ENCODE measurements around the gene DYNC1I1.
"Not testable (repeated sequence)": the region's sequence is repeated elsewhere in the genome, so short reads cannot be mapped to it uniquely, and the experiment has no call there.

The DYNC1I1 gene

DNA sequence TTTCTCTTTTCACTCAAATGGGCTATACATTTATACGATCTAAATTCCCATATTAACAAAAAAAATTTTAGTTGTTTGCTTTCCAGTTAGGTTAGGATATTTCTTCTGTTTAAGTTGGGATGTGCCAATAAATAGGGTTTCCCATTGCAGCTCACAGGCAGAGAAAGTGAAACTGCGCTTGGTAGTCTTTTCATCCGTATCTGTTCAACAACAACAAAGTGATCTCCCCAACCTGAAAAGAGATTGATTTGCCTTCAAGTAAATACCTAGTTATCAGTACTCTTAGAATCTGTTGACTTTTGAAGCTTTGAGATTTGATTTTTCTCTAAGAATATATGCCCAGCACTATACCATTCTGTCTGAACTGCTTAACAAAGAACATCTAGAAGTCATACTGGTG, 143.4 kb downstream of the DYNC1I1 start:
- no peak for DNase-seq

DNA sequence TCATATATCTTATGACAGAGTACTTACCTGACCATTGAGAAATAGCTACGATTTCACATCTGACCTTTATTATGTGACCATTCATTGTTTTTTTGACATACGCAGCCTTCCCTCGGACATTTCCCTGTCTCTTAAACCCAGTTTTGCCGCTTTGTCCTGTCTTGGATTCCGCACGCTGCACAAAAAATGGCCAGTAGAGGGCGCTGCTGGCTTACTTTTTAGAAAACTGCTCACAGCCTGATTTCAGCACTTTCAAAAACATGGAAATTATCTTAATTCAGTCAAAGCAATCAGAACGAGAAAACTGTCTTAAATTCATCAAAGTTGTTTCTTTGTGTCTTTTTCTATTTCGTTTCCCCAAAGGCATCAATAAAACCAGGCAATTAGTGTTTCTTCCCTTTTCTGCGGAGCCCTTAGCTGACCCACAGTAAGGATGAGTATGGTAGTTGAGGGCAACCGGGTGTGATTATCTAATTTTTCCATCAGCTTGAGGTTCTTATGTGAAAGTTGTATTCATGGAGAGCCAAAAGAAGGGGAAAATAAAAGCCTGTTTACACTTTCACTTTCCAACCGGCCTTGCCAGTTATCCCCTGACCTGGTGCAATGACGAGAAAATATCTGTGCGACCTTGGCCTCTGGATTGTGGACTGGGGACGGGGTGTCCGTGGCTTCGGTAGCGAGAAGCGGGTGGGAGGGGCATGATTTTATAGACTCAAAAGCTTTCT, 144.4 kb downstream of the DYNC1I1 start:
- DNase-seq: peak; percentile 58

- DNase-seq: no peak
Observed at GRCh38 chr7:95917634-95918033, 145.3 kb downstream of the DYNC1I1 start.

- DNase-seq: no peak
Observed at GRCh38 chr7:95919556-95919955, 147.2 kb downstream of the DYNC1I1 start.

DNA sequence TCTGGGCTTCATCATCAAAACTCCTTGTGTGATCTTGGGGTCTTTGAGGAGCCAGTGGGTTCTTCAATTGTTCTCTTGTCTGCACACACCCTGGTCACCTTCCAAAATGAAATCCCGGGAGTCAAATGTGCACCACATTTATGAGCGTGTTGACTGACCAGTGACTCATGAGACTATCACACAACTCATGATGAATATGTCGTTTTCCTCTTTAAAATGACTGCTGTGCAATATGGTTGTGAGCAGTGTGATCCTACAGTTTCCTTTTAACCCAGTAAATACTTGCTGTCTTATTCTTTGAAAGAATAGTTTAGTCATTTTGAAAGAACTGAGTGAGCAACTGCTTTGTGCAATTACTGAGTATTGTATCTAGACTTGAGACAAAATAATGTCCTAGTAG, 149.2 kb downstream of the DYNC1I1 start:
- DNase-seq: no peak

GRCh38 chr7:95922191-95922590, 149.8 kb downstream of the DYNC1I1 start:
- no peak for DNase-seq

DNA sequence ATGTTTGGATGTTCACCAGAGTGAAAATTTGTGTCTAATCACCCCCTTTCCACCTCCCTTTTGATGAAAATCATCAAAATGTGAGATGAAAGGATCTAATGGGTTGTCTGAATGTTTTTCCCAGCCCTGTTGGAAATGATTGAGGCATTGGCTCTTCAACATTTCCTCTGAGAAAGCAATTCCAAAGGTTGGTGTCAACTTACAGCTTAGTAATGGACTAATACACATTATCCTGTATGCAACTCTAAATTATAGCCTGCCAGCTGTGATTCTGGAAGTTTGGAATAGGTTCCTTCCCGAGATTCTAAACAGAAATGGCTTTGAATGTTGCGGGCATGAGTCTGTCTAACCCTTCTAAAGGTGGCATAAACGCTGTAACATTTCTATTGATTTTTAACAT, 152.9 kb downstream of the DYNC1I1 start:
- DNase-seq: no peak

- DNase-seq: no peak
Observed at GRCh38 chr7:95925971-95926370, 153.6 kb downstream of the DYNC1I1 start.

DNA sequence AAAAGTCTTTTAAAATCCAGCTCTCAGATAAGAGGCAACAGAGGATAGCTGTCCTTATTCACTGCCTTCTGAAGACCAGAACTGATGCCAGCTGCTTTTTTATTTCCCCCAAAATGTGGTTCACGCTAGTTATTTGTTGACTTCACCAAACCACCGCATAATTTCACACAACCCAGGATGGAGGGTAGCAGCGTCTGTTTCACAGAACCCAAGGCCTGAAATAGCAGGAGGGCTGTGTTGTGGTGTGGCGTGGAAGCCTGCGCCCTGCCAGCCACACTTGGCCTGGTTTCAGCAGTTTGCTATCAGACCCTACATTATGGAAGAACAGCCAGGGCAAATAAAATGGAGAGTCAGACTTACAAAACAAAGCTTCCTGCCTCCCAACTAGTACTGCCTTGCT, 155.4 kb downstream of the DYNC1I1 start:
- peak; percentile 35 for DNase-seq

DNA sequence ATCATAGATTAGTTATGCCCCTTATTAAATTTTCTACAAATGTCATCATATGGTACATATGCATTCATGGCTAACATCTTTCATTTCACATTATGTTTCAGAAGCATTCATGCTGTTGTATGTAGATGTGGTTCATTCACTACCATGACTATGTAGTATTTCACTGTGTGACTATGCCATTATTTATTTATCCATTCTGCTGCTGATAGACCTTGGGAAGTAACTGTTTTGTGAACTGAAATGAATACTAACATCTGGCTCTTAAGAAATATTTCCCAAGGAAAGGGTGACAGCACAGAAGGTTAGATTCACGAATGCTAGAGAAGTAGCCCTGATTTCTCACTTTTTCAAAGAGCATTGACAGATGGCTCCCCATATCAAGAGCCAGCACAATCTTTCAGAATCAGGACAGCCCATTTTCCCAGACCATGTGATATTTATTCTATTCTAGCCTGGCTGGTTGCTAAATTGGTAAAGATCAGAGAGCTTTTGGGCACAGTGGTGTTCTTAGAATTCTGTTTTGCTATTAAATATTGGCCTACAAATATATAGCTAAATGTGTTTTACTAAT, 157.4 kb downstream of the DYNC1I1 start:
- DNase-seq: no peak

- DNase-seq: no peak
Observed at GRCh38 chr7:95931460-95932232, 159.3 kb downstream of the DYNC1I1 start.

- DNase-seq: peak; percentile 88
Observed at GRCh38 chr7:95933618-95934017, 161.3 kb downstream of the DYNC1I1 start.

DNA sequence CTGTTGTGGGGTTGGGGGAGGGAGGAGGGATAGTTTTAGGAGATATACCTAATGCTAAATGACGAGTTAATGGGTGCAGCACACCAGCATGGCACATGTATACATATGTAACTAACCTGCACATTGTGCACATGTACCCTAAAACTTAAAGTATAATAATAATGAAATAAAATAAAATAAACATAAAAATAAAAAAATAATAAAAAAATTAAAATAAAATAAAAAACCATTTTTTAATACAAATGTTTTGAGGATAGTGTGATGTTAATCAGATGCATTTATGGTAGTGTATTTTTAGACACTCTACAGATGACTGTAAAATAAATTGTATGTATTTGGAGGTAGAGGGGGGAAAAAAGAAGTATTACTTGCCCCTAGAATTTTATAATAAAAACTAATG, 172.5 kb downstream of the DYNC1I1 start:
- not testable (repeated sequence) for DNase-seq

GRCh38 chr7:95950698-95951097, 178.3 kb downstream of the DYNC1I1 start:
- DNase-seq: no peak

GRCh38 chr7:95951531-95951930, 179.2 kb downstream of the DYNC1I1 start:
- no peak for DNase-seq

- no peak for DNase-seq
Observed at GRCh38 chr7:95951997-95952795, 179.8 kb downstream of the DYNC1I1 start.

- DNase-seq: no peak
Observed at GRCh38 chr7:95952851-95953250, 180.5 kb downstream of the DYNC1I1 start.

GRCh38 chr7:95955748-95956147, 183.4 kb downstream of the DYNC1I1 start:
- DNase-seq: no peak

DNA sequence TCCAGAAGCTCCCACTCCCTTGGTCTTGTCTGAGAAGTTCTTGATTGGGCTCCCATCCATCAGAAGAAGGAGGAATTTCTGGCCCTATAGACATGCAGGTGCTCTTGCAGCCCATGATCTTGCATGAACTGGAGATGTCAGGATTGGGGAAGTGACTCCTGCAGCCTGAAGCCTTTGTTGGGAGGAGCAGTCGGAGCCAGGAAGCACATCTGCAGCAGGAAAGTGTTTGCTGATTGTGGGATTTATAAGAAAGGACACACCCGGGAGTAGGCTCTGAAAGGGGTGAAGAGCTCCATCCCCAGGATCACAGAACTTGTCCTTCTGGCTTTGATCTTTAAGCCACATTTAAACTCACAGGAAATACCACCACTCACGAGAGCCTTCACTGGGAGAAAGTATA, 185.2 kb downstream of the DYNC1I1 start:
- DNase-seq: no peak

- DNase-seq: no peak
Observed at GRCh38 chr7:95960706-95961244, 188.4 kb downstream of the DYNC1I1 start.

DNA sequence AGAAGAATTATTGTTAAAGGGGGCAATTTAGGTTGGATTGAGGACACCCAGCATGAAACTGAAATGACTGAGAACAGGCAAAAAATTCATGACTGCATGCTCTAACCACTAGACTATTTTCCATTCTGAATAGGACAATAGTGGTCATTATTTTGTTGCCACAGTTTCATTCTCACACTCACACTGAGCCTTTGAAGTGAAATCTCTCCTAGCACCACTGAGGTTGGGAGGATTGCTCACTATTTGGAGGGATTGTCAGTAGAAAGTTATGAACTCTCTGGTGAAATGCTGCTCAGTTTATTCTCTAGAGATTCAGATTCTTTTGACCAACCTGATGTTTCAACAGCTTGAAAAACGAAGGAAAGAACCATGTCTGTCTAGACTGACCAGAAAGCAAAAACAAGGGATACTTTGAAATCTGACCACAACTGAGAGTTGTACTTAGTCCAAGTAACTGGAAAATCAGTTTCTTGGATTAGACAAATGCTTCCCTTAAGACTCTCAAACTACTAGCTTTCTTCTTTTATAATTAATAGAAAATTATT, 191.2 kb downstream of the DYNC1I1 start:
- DNase-seq: no peak

GRCh38 chr7:95971716-95972115, 199.4 kb downstream of the DYNC1I1 start:
- no peak for DNase-seq

DNA sequence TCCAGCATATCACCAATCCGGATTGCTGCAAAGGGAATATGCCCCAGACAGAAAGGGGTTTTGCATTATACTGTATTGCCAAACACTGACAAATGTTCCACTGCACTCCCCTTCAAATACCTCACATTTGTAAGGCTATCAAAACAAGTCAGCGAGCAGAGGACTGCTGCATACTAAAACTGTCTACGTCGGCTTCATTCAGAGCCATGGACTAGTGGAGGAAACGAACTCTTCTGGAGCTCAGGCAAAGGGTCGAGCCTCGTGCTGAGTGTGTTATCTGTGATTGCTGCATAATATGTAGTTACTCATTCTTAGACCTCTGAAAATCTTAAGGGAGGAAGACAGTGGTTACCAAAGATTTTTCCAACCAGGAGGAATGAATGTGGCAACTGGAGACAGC, 200.2 kb downstream of the DYNC1I1 start:
- no peak for DNase-seq
